ENCODE data around the gene CAPZA1.

GRCh38 chr1:112678605-112679004 is 59.0 kb downstream of the CAPZA1 start:
- TF ChIP-seq, protein P1, sequence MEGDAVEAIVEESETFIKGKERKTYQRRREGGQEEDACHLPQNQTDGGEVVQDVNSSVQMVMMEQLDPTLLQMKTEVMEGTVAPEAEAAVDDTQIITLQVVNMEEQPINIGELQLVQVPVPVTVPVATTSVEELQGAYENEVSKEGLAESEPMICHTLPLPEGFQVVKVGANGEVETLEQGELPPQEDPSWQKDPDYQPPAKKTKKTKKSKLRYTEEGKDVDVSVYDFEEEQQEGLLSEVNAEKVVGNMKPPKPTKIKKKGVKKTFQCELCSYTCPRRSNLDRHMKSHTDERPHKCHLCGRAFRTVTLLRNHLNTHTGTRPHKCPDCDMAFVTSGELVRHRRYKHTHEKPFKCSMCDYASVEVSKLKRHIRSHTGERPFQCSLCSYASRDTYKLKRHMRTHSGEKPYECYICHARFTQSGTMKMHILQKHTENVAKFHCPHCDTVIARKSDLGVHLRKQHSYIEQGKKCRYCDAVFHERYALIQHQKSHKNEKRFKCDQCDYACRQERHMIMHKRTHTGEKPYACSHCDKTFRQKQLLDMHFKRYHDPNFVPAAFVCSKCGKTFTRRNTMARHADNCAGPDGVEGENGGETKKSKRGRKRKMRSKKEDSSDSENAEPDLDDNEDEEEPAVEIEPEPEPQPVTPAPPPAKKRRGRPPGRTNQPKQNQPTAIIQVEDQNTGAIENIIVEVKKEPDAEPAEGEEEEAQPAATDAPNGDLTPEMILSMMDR (IDR thresholded peaks at IDR 0.05), result no peak
- TF ChIP-seq POLR2A (IDR thresholded peaks at IDR 0.05), result no peak
